ENCODE data around the gene SDK1.

DNA sequence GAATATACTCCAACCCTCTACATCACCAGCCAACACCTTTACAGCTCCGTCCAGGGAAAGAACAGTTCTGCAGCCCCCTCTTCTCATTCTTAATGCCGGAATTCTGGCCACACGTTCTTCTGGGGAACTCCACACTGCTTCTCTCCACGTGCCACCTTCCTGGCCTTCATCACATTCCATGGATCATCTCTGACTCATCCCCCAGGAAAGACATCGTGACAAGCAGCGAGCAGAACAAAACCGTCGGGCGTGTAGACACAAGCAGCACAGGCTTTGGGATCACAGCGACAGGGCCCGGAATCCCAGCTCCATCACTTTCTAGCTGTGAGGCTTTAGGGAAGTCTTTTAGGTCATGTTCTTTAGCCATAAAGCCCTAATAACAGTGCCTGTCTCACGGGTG lies 790.7 kb downstream of the SDK1 start:
- TF ChIP-seq, protein P1, sequence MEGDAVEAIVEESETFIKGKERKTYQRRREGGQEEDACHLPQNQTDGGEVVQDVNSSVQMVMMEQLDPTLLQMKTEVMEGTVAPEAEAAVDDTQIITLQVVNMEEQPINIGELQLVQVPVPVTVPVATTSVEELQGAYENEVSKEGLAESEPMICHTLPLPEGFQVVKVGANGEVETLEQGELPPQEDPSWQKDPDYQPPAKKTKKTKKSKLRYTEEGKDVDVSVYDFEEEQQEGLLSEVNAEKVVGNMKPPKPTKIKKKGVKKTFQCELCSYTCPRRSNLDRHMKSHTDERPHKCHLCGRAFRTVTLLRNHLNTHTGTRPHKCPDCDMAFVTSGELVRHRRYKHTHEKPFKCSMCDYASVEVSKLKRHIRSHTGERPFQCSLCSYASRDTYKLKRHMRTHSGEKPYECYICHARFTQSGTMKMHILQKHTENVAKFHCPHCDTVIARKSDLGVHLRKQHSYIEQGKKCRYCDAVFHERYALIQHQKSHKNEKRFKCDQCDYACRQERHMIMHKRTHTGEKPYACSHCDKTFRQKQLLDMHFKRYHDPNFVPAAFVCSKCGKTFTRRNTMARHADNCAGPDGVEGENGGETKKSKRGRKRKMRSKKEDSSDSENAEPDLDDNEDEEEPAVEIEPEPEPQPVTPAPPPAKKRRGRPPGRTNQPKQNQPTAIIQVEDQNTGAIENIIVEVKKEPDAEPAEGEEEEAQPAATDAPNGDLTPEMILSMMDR (IDR thresholded peaks at IDR 0.05) = no peak
- no peak for TF ChIP-seq POLR2A (IDR thresholded peaks at IDR 0.05)
- TF ChIP-seq POLR2AphosphoS5 (IDR thresholded peaks at IDR 0.05) = no peak
- no peak for TF ChIP-seq EP300 (IDR thresholded peaks at IDR 0.05)
